ENCODE measurements around the gene MMP21.

MMP21 gene

GRCh38 chr10:125779403-125780327, 4.0 kb upstream of the MMP21 start:
- H3K27me3 ChIP-seq (ENCODE audit: insufficient read depth, insufficient read length): no peaks in the 10 kb centered on the region
- no peaks in the 10 kb centered on the region for H3K9me3 ChIP-seq (ENCODE audit: insufficient read depth, low read length)
- peaks cover 2% of the 10 kb centered on the region for H3K4me1 ChIP-seq (ENCODE audit: insufficient read depth, insufficient read length)
- H3K4me3 ChIP-seq (ENCODE audit: insufficient read length, low read depth): no peak overlapping the region
- TF ChIP-seq ZNF274 (IDR thresholded peaks at IDR 0.05; ENCODE audit: low read depth, low read length) (no peak), SUZ12 (IDR thresholded peaks at IDR 0.05; ENCODE audit: extremely low read depth, insufficient read depth, insufficient read length) (no peak)
- no peak for DNase-seq (ENCODE audit: low read depth, low spot score)
- no peaks in the 10 kb centered on the region for H3K36me3 ChIP-seq (ENCODE audit: insufficient read depth, insufficient read length, low read length)
- no peak overlapping the region for H3K9ac ChIP-seq (ENCODE audit: insufficient read length, low read depth)

- no peak overlapping the region for H3K9ac ChIP-seq (ENCODE audit: insufficient read length, low read depth)
- no peaks in the 10 kb centered on the region for H3K36me3 ChIP-seq (ENCODE audit: insufficient read depth, insufficient read length, low read length)
- no peak for DNase-seq (ENCODE audit: low read depth, low spot score)
- TF ChIP-seq YY1 (IDR thresholded peaks at IDR 0.05; ENCODE audit: insufficient read depth, insufficient read length): no peak
- no peak for TF ChIP-seq ZNF274 (IDR thresholded peaks at IDR 0.05; ENCODE audit: low read depth, low read length)
- TF ChIP-seq SUZ12 (IDR thresholded peaks at IDR 0.05; ENCODE audit: extremely low read depth, insufficient read depth, insufficient read length): no peak
- no peaks in the 10 kb centered on the region for H3K9me3 ChIP-seq (ENCODE audit: insufficient read depth, low read length)
- H3K27me3 ChIP-seq (ENCODE audit: insufficient read depth, insufficient read length): no peaks in the 10 kb centered on the region
- H3K4me1 ChIP-seq (ENCODE audit: insufficient read depth, insufficient read length): peaks cover 2% of the 10 kb centered on the region
- H3K4me3 ChIP-seq (ENCODE audit: insufficient read length, low read depth): no peak overlapping the region
Observed at GRCh38 chr10:125778556-125778955, 2.9 kb upstream of the MMP21 start.

GRCh38 chr10:125777806-125778205, 2.2 kb upstream of the MMP21 start:
- Histone ChIP-seq H3K9me3 (ENCODE audit: insufficient read depth, low read length) (no peaks in the 10 kb centered on the region), H3K27me3 (ENCODE audit: insufficient read depth, insufficient read length) (no peaks in the 10 kb centered on the region), H3K4me3 (ENCODE audit: insufficient read length, low read depth) (no peak overlapping the region), H3K9ac (ENCODE audit: insufficient read length, low read depth) (no peak overlapping the region), H3K36me3 (ENCODE audit: insufficient read depth, insufficient read length, low read length) (no peaks in the 10 kb centered on the region), H3K4me1 (ENCODE audit: insufficient read depth, insufficient read length) (peaks cover 2% of the 10 kb centered on the region)
- DNase-seq (ENCODE audit: low read depth, low spot score): no peak
- TF ChIP-seq SUZ12 (IDR thresholded peaks at IDR 0.05; ENCODE audit: extremely low read depth, insufficient read depth, insufficient read length) (no peak), ZNF274 (IDR thresholded peaks at IDR 0.05; ENCODE audit: low read depth, low read length) (no peak), YY1 (IDR thresholded peaks at IDR 0.05; ENCODE audit: insufficient read depth, insufficient read length) (no peak)

DNA sequence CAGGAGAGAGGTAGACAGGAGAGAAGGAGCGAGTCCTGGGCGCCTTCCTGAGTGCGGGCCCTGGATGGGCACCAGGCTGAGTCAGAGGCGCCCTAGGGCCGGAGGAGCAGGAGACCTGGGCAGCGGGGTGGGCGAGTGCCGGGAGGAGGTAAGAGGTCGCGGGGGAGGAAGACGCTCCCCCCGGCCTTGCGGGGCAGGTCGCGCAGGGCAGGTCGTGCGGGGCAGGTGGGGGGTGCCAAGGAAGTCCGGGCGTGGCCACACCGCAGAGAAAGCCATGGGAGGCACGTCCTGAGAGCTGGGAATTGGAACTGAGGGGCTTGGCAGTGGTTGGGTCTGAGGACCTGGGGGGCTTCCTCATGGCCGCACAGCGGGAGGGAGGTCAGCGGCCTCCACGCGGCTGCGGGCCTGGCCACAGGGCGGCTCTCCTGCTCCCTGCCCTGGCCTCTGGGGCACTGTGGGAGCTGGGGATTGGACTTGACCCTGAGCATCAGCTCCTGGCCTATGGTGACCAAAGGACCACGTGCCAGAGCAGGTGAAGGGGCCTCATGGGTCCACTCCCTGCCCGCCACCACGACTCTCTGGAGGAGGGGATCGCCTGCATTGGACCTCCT, 935 bp downstream of the MMP21 start:
- TF ChIP-seq ZNF274 (IDR thresholded peaks at IDR 0.05; ENCODE audit: low read depth, low read length): no peak
- no peak for TF ChIP-seq SUZ12 (IDR thresholded peaks at IDR 0.05; ENCODE audit: extremely low read depth, insufficient read depth, insufficient read length)
- no peak for TF ChIP-seq YY1 (IDR thresholded peaks at IDR 0.05; ENCODE audit: insufficient read depth, insufficient read length)
- Histone ChIP-seq H3K36me3 (ENCODE audit: insufficient read depth, insufficient read length, low read length) (no peaks in the 10 kb centered on the region), H3K9ac (ENCODE audit: insufficient read length, low read depth) (no peak overlapping the region), H3K9me3 (ENCODE audit: insufficient read depth, low read length) (no peaks in the 10 kb centered on the region), H3K4me1 (ENCODE audit: insufficient read depth, insufficient read length) (no peaks in the 10 kb centered on the region), H3K27me3 (ENCODE audit: insufficient read depth, insufficient read length) (no peaks in the 10 kb centered on the region), H3K4me3 (ENCODE audit: insufficient read length, low read depth) (no peak overlapping the region)
- DNase-seq (ENCODE audit: low read depth, low spot score): no peak

DNA sequence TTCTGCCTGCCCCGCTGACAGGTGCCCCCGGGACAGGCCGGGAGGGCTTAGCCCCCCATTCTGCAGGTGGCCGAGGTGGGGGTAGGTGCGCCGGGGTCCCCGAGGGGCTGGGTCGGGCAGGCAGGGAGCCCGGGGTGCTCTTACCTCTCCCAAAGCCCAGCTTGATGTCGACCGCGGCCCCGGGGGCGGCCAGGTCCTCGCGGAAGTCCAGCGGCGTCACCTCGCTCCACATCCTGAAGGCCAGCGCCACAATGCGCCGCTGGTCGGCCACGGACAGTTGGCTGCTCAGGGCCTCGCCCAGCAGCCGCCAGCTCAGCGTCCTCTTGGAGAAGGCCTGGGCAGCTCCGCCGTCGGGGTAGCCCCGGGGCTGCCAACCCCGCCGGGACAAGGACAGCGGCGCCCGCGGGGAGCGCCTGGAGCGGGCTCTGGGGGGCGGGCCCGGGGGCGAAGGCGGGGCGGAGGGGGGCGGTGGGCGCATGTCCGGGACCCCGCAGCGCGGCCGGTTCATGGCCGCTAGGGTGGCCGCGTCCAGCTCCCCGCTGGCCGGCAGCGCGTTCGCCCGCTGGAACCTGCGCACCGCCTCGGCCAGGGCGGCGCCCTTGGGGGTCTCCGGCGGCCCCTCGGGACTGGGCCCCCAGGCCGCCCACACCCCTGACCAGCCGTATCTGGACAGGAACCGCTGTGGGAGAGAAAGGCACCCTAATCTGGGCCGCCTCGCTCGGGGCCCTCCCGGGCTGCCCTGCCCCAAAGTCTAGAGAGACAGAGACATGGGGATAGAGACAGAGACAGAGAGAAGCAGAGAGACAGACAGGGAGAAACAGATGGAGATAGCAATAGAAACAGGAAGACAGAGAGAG, 1.7 kb downstream of the MMP21 start:
- peaks cover 7% of the 10 kb centered on the region for H3K36me3 ChIP-seq (ENCODE audit: insufficient read depth, insufficient read length, low read length)
- no peak for DNase-seq (ENCODE audit: low read depth, low spot score)
- H3K9ac ChIP-seq (ENCODE audit: insufficient read length, low read depth): no peak overlapping the region
- TF ChIP-seq SUZ12 (IDR thresholded peaks at IDR 0.05; ENCODE audit: extremely low read depth, insufficient read depth, insufficient read length): no peak
- no peak for TF ChIP-seq ZNF274 (IDR thresholded peaks at IDR 0.05; ENCODE audit: low read depth, low read length)
- no peak for TF ChIP-seq YY1 (IDR thresholded peaks at IDR 0.05; ENCODE audit: insufficient read depth, insufficient read length)
- H3K9me3 ChIP-seq (ENCODE audit: insufficient read depth, low read length): no peaks in the 10 kb centered on the region
- H3K4me3 ChIP-seq (ENCODE audit: insufficient read length, low read depth): no peak overlapping the region
- H3K4me1 ChIP-seq (ENCODE audit: insufficient read depth, insufficient read length): no peaks in the 10 kb centered on the region
- no peaks in the 10 kb centered on the region for H3K27me3 ChIP-seq (ENCODE audit: insufficient read depth, insufficient read length)

GRCh38 chr10:125772864-125773180, 2.8 kb downstream of the MMP21 start:
- no peaks in the 10 kb centered on the region for H3K4me1 ChIP-seq (ENCODE audit: insufficient read depth, insufficient read length)
- no peaks in the 10 kb centered on the region for H3K27me3 ChIP-seq (ENCODE audit: insufficient read depth, insufficient read length)
- H3K9me3 ChIP-seq (ENCODE audit: insufficient read depth, low read length): no peaks in the 10 kb centered on the region
- H3K9ac ChIP-seq (ENCODE audit: insufficient read length, low read depth): no peak overlapping the region
- TF ChIP-seq YY1 (IDR thresholded peaks at IDR 0.05; ENCODE audit: insufficient read depth, insufficient read length) (no peak), SUZ12 (IDR thresholded peaks at IDR 0.05; ENCODE audit: extremely low read depth, insufficient read depth, insufficient read length) (no peak), ZNF274 (IDR thresholded peaks at IDR 0.05; ENCODE audit: low read depth, low read length) (no peak)
- no peak for DNase-seq (ENCODE audit: low read depth, low spot score)
- H3K36me3 ChIP-seq (ENCODE audit: insufficient read depth, insufficient read length, low read length): peaks cover 7% of the 10 kb centered on the region
- H3K4me3 ChIP-seq (ENCODE audit: insufficient read length, low read depth): no peak overlapping the region

Data from NT2/D1 (cell line).